ENCODE measurements around the gene LSM6.

LSM6 gene

DNA sequence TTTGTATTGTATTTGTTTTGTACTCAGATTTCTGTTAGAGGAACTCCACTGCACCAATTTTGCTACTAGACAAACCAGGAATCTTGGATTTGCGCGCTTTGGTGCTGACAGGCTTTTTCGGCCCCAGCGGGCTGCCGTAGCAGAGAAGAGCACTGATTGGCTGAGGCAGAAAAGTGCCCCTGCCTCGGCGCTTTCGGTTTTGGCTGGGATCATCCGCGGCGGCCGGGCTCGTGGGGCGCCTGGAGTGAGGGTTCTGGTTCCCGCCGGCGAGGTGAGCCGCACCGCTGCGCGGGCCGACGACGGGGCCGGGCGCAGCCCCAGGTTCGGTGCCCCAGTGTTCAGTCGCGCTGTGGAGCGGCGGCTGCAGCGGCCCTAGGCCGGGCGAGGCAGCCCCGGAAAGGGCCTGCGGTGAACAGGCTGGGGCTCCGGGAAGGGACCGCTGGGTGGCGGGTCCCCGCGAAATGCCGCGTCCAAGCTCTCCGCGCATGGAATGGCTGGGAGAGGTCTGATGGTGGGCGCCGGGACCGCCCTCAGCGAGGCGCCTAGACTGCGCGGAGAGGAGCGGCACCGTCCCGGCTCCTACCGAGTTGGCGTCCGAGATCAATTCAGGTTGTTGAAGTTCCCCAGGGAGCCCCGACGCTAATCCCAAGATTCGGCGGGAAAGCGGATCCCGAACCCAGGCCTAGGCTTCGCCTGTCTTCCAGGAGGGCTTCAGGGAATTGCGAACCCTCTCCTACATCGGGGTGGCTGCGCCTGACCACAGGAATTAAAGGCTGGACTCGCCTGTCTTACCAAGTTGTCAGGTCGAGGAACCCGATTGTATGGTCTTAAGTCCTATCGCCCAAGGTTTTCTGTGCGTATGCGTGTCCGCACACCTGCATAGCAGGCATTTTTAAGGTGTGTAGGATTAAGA lies at the start of gene LSM6:
LSM6 (plus strand) TSS at position 178 of the 913 bp plus-strand sequence. CDS start 7,204 bp downstream, outside the sequence.
- peak; percentile 91 for DNase-seq

DNA sequence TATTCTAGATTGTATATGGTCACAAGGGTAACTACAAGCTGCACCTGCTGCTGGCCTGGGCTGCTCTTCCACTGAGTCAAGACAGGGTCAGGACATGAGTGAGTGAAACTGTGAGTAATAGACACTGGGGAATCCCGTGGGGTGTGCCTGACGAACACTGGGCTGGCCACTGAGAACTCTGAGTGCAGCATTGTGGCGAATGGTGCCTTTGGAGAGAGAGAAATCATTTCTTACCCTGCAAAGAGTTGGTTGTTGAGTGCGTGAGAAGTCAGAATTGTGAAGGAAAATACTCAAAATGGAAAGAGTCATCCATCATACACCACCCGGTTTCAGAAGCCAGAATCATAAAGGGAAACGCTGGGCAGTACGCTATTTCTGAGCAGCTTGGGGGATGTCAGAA lies 43.1 kb upstream of the LSM6 start:
- DNase-seq: no peak

DNA sequence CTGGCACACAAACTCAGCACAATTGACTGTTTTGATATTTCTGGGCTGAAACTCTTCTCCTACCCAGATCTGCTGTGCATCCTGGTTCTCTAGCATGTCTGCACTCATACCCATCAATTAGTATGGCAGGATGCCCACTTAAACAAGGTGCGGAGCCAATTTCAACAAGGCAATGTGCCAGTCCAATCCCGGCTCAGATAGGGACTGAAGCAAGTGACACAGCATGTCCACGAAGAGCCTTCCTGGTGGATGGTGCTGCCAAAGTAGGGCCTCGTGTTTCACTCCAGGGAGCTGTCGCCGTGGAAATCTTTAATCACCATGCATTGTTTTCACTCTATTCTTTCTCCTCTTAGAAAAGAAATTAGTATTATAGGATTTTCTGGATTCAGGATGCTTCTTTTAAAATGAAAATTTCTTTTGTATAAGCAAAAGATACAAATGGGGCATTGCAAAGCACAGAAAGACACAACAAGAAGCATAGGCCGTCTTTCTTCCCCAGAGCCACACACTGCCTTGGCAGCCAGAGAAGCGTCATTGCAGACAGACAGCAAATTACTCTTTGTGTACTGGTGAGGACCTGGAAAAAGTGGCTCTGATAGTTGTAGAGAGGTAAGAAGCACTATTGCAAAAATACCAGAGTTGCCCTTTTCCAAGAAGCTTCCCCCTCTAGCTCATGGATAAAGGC lies 40.6 kb upstream of the LSM6 start:
- no peak for DNase-seq

DNA sequence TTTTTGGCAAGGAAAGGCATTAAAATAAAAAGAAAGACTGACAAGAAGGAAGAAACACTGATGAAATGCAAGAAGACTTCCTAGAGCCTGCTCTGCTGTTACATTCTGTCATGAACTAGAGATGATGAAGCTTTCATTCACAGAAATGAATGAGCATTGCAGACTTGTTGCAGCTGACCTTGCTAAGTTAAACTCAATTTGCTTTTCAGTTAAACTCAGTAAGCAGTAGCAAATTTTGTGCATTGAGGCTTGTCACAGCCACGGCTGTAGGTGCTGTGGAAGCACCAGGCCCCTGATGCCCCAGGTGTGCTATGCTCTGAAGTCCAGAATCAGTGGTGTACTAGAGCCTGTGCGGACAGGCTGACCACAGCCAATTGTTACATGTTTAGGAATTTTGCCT lies 39.6 kb upstream of the LSM6 start:
- DNase-seq: no peak

DNA sequence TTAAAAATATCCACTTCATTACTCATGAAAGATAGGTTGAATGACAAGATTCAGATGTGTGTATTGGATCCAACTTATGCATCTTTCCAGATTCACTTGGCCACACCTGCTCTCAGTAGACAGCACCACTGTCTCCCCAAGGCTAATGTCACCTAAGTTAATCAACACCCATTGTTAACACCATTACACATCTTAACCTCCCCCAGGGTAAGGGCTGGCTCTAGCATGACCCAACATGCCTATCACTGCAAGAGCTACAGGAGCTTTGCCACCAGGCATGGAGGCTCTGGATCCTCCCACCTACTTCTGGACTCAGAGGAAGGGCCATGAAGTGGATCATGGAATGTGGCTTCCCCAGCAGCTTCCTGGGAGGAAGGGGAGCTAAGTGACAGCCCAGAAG lies 32.8 kb upstream of the LSM6 start:
- DNase-seq: no peak

DNA sequence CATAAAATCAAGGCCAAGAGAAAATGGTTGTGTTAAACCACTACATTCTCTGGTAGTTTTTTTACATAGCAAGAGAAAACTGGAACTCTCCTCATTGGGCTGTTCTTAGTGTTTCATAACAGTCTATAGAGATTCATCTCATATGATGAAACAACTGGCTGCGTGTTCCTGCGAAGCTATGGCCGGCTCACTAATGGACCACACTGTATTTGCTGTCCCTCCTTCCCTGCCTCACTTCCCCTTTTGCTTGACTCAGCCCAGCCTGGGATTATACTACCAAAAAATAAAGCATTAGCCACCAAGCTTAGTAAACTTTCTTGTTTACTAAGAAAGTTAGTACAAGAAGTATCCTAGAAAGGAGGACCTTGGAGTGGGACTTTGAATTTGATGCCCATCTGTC lies 31.6 kb upstream of the LSM6 start:
- no peak for DNase-seq

DNA sequence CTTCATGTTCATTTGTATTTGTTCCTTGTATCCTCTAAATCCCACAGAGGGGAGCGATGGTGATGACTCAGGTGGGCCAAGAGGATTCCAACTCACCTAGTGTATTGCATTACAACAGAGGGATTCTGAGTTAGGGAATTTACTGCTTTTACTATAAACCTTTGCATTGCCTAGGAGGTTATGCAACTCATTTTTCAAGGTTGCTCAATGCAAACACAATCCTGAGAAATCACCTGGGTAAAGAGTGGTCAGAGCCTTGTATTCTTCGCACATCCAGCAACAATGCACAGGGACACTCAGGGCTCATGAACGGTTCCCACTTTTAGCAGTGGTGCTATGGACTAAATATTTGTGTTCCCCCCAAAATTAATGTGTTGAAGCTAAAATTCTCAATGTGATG lies 28.6 kb upstream of the LSM6 start:
- no peak for DNase-seq

DNA sequence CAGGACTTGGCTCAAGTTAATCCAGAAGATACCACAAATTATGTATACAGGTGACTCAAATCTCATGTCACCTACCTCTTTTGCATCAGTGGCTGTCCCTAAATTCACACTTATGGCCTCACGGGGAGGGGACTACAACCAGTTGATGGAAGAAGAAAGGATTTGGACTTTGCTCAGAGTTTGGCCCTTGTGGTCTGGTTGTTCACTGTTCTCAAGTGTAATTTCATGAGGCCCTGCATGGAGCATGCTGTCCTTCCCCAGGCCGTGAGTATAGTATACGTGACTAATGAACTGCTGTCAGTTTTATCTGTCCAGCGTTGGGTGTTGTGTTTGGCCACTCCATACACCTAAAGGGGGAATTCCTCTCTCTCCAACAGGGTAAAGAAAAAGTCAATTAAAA lies 27.5 kb upstream of the LSM6 start:
- no peak for DNase-seq

DNA sequence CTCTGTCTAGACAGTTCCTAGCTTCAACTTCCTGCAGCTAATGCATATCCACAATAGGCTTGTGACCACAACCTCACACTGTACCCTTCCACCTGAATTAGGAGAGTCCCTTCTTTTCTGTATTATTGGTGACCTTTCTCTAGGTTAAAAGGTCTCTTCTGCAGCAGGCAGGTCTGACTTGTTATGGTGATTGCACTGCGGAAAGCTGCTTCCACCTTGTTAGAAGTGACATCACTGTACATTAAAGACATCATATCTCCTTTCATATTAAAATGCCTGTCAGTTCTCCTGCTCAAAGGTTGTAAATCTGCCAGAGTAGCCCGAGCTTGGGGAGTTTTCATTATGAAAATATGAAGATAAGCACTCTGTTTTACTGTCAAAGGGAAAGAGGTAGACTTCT lies 21.5 kb upstream of the LSM6 start:
- no peak for DNase-seq

DNA sequence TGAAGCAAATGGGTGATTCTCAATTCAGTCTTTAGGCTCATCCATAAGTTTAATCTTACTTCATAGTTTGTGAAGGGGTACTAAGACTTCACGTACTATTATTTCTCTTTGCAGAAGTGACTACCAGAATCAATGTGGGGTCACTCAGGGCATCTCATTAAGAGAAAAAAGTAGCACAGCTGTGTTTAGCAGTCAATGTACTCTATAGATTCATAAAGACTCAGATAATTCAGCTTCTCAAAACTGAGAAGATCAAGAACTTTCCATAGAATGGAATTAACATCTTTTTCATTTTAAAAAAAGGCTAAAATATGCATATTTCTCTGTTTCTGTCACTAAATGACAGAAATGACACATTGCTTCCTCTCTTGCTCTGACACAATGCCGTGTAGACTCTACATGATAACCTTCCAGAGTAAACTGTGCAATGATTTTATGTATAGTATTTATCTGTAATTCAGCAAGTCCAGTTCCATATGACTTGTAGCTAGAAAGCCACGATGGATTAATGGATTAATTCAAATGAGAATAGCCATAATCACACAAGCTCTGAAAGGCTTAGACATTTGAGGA lies 20.3 kb upstream of the LSM6 start:
- no peak for DNase-seq

DNA sequence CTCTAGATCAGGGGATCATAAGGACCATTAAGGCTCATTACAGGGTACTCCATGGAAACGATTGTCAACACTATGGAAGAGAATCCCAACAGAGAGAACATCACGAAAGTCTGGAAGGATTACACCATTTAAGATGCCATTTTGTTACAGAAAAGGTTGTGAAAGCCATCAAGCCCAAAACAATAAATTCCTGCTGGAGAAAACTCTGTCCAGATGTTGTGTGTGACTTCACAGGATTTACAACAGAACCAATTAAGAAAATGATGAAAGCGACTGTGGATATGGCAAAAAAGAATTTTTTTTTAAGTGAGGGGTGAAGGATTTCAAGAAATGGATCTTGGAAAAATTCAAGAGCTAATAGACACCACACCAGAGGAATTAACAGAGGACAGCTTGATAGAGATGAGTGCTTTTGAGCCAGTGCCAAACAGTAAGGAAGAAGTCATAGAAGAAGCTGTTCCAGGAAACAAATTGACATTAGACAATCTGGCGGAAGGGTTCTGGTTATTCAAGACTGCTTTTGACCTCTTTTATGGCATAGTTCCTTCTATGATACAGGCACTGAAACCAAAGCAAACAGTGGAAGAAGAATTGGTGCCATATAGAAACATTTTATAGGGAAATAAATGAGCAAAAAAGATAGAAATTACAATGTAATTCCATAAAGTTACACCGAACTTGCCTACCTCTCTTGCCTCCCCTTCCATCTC lies 17.3 kb upstream of the LSM6 start:
- DNase-seq: no peak

DNA sequence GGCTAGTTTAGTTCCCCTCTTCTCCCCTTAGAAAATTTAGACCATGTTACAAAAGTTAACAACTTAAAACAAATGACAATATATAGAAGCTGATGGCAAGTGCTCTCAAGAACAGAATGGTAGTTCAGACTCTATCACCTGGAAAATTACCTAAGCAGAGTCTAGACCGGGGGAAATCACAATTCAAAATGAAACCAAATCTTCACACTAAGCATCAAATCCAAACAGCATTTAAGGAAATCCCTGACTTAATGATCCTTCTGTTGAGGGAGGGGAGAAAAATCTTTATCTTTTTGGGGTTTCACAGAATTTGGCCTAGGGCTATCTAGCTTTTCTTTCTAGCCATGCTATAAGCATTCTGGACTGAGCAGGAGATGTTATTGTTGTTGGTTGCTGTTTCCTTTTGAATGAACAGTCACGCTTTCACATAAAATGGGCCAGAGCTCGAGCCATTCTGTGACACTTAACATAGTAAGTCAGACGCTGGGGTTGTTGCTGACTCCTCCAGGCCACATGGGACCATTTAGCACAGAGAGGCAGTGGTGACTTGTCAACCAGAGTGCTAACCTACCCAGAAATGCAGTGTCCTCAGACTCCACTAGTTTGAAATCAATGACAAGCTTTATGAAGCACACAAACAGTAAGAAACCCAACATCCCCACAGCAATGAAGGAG lies 16.0 kb upstream of the LSM6 start:
- DNase-seq: no peak

DNA sequence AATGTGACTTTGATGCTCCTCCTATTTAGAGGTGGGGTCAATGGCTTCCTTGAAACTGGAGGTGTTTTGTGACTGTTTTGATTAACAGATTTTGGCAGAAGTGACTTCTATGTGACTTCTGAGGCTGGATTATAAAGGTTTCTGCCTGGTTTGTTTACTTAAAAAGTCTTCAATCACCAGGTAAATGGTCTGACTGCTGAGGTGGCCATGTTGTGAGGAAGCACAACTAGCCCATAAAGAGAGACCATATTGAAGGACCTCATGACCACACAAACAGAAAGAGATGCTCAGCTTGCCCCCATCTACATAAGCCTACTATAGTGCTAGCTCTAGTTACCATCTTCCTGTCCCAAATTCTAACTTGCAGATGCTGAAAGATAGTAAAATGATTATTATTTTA lies 14.3 kb upstream of the LSM6 start:
- no peak for DNase-seq

DNA sequence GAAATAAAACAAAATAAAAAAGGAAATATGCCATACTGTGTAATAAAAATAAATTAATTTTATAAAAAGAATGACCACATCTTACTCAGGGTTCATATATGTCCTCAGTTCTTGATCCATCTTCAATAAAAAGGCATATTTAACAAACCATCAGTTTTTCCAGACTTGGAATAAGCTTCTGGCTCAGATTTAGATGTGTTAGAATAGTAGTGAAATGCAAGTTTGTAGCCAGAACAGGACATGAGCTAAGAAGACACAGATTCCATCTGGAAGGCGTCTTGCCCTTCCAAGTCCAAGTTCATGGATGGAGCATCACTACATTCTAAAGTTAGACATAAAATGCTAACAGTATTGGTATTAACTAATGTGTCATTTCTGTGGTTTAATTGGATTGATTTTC lies 10.3 kb upstream of the LSM6 start:
- no peak for DNase-seq

DNA sequence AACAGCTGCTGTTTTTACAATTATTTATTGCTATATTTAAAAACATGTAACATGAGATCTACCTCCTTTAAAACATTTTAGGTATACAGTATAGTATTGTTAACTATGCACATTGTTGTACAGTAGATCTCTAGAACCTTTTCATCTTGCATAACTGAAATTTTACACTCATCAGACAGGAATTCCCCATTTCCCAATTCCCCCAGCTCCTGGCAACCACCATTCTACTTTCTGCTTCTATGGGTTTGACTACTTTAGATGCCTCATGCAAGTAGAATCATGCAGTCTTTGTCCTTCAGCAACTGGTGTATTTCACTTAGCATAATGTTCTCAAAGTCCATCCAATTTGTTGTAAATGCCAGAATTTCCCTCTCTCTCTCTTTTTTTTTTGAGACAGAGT lies 9.7 kb upstream of the LSM6 start:
- DNase-seq: no peak

DNA sequence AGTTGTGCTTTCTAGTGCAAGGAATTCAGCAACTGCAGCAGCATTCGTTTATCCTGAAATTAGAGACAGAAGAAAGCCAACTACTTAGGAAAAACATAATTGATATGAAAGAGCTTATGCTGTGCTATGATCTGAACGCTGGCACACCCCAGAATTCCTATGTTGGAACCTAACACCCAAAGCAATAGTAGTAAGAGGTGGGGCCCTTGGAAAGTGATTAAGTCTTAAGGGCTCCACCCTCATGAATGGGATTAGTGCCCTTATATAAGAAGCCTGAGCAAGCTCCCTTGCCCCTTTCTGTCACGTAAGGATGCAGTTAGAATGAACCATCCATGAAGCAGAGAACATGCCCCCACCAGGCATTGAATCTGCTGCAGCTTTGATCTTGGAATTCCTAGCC lies 5.4 kb upstream of the LSM6 start:
- no peak for DNase-seq

DNA sequence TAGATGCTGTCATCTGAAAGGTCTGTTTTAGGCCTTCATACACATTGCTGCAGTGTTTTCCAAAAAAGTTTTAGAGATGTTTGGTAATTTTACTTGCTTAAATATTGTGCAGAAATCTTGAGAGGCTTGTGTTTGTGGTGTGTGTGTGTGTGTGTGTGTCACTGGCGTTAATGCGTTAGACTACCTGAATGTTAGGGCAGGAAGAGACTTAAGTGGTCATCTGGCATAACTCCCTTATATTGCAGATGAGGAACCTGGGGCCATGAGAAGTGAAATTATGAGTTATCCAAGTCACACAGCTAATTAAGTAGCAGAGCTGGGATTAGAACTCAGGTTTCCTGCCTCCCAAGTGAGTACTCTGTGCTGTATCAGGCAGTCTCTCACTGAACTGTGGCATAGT lies 1.4 kb downstream of the LSM6 start:
- DNase-seq: no peak

DNA sequence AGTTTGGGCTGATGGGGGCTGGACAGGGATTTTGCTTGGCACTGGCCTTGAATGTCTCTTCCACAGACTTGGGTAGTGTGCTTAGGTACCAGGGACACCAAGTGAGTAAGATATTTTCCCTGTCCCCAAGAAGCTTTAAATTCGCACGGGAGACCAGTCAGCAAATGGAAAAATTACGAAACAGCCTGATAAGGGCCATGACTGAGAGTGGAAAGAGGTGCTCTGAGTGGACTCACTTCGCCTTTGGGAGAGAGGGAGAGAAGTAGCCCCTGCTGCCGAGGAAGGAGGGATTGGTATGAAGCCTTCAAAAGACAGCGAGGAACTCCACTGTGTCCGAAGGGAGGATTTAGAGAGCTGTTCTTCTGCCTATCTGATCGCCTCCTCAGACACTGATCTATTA lies 2.6 kb downstream of the LSM6 start:
- DNase-seq: no peak

DNA sequence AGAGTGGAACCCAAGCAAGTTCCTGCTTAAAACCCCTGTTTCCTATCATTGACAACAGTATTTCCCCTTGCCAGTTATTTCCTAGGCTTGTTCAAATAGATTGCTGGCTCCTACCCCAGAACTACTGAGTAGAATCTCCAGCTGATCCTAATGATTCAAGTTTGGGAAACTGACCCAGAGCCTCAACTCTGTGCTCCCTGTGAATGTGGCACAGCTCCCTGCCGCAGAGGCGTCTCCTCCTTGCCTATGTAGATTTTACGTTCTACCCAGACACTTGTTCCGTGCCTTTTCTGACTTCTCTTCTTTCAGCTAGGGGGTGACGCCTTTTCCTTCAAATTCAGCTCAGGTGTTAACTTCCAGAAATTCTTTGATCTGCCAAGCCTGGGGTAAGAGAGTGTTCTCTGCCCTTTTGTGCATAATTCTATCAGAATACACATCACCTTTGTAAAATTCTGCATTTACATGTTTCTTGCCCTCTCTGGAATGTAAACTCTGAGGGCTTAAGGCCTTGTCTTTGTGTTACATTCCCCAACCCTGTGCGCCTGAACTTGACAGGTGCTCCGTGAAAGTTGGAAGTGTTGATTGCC lies 4.4 kb downstream of the LSM6 start:
- DNase-seq: no peak

DNA sequence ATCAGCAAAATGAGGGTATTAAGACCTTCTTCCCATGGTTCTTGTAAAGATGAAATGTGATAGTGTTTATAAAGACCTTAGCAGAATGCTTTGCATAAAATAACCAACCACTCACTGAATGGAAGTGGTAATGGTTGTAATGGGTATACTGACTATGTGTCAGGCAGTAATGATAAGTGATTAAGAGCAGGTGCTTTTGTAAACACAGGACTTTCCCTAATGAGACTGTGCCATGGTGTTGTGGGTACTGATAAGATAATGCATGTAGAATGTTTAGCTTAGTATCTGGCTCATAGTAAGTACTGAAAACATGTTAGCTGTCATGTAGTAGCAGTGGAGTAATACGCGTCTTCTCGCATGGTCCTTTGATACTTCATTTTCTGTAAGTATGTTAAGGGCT lies 6.9 kb downstream of the LSM6 start:
- no peak for DNase-seq

DNA sequence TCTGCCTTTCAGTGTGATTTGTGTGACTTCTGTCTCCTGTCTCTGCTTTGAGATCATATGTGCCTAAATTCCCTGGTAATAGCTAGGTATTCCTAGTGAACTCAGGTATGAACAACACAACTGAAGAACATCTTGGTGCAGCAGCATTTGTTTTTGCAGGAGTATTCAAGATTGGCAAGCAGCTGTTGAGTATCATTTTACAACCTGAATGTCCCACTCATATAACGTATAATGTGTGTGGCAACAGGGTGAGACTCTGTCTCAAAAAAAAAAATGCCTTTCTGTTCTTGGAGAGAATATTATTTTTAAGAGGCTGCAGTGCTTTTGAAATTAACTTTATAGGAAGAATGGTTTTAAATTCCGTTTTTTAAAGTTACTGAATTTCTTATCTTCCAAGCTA lies 7.7 kb downstream of the LSM6 start:
- DNase-seq: no peak

DNA sequence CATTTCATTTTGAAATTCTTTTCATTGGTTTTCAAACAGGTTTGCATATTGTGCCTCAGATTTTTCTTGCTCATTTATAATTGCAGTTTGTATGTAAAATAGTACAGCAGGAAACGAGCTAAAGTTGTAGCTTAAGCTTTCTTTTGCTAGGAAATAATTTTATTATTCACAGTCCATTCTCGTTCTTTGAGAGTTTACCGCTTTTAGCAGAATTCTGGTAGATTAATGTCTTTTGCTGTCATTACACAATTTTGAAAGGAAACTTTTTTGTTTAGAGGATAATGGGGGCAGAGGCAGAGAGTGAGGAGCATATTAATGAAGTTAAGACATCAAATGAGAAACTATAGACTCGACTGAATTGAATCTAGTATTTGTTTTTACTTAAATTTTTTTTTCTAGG lies 10.5 kb downstream of the LSM6 start:
- DNase-seq: no peak

DNA sequence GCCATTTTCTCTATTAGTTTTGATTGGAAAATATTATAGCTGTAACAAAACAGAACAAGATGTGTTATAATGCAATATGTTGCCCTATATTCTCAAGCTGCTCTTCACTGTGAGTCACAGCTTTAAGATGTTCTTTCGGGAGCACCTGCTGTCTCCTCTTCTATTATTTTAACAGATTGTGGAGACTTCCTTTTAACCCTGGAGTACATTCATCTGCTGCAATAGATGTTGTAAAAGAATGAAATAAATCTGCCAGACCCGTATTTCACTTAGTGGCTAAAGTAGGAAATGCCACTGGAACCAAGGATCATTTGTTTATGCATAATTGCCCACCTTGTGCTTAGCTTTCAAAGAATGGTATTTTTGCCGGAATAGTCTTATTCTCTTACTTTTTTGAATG lies 11.1 kb downstream of the LSM6 start:
- DNase-seq: no peak
